GM18526 (cell line): ENCODE results near the gene TAF4.

Experiments
- POLR2A ChIP-seq: IDR thresholded peaks from 3 replicates; pipeline ENCODE4 v1.6.1; 2011; ENCODE audit not compliant: insufficient read length; ENCODE audit errors: extremely low read depth

Gene TAF4

DNA sequence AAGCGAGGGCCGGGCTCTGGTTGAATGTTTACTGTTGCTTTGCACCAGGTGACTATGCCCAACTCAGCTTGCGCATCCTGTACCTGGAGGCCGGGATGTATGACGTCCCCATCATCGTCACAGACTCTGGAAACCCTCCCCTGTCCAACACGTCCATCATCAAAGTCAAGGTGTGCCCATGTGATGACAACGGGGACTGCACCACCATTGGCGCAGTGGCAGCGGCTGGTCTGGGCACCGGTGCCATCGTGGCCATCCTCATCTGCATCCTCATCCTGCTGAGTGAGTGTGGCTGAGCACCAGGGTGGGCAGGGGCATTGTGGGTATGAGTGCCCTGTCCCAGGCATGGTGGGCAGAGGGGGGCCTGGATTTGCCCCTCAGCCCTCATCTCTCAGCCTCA lies 136.1 kb downstream of the TAF4 start:
- TF ChIP-seq POLR2A: no peak

DNA sequence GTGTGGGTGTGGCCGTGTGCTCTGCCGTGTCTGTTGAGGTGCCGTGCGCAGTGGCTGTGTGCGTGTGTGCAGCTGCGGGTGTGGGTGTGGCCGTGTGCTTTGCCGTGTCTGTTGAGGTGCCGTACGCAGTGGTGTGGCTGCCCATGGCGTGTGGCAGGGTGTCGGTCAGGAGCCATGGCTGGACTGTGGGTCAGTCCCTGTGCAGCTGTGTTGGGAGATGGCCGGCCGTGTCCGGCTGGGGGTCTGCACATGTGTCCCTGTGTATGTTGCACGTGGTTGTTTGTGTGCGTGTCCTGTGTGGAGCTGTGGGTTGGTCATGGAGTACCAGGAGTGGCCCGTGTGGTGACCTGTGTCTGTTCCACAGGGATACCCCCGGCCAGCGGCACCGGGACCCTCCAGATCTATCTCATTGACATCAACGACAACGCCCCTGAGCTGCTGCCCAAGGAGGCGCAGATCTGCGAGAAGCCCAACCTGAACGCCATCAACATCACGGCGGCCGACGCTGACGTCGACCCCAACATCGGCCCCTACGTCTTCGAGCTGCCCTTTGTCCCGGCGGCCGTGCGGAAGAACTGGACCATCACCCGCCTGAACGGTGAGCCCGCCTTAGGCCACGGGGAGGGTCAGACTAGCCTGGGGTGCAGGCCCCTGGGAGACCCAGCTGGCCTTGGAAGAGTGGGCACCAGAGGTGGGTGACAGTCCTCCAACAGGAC lies 137.7 kb downstream of the TAF4 start:
- no peak for TF ChIP-seq POLR2A

DNA sequence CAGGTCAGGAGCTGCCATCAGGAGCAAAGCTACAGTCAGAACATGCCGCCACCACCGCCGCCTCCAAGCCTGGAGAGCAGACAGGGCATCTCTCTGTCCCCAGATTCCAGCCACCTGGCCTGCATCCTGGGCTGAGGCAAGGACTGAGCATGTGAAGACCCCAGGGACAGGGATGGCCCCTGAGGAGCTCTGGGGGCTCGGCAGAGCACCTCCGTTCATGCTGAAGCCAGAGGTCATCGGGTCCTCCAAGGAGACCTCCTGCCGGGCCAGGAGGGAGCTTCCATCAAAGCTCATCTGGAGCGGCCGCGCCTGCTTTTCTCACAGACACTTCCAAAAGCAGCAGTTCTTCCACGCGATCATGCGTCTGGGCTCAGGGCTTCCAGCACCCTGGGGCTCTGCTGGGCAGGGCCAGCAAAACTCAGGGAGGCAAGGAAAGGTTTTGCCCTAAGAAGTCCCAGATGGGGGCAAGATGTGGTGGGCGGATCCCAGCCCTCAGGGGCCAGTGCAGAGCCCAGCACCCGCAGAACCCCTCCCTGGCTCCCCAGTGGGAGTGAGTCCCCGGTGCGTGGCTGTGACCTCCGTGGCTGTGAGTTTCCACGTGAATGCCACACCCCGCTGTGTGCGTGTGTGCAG lies 138.4 kb downstream of the TAF4 start:
- no peak for TF ChIP-seq POLR2A

DNA sequence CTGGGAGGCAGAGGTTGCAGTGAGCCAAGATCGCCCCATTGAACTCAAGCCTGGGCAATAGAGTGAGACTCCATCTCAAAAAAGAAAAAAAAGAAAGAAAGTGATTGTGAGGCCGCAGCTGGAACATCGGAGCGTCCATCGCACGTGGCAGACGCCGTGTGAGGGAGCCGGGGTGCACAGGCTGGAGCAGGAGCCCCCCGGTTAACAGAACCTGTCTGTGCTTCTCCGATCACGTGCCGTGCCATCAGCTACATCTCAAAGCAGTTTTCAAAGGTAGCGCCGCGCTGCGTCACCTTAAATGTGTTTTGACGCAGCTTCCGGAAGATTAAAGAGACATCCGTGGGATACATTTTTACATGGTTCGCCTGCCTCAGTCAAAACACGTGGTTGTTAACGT lies 138.9 kb downstream of the TAF4 start:
- TF ChIP-seq POLR2A: no peak

DNA sequence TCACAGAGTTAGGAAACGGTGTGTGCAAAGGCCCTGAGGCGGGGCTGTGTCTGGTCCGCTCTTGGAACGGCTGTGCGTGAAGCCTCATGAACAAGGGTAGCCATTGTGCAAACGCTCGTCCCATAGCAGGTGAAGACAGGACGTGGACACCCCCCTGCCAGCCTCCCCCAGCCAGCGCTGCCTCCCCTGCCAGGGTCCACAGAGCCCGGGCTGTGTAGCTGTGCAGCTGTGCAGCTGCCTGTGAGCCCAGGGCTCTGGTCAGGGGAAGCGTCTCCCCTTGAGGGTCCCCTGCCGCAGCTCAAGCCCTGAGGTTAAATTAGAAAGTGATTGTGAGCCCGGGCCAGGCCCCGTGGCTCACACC lies 139.4 kb downstream of the TAF4 start:
- no peak for TF ChIP-seq POLR2A

DNA sequence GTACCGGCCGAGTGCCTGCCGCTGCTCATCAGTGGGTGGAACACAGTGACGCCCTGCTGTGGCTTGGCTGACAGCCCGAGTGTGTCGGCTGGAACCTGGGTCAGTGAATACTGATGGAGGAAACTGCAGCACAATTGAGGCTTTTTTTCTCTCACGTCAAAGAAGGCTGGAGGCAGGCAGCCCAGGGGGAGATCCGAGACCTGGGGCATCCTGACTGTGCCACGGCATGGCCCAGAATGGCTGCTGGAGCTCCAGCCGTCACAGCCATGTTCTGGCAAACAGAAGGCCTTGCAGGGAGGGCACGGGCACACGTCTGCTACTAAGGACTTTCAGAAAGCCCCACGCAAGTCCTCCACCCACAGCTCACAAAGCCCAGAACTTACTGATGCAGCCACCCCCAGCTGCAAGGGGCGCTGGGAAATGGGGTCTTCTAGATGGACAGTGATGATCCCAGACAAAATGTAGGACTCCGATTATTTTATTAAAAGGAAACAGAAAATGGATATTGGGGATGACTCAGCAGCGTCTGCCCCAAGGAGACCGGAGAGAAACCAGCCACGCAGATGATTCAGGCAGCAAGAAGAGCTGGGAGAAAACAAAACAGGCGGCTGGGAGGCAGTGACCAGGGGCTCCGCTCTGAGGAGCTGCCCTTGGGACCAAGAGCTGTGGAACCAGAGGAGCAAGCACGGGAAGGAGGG lies 140.0 kb downstream of the TAF4 start:
- TF ChIP-seq POLR2A: no peak

DNA sequence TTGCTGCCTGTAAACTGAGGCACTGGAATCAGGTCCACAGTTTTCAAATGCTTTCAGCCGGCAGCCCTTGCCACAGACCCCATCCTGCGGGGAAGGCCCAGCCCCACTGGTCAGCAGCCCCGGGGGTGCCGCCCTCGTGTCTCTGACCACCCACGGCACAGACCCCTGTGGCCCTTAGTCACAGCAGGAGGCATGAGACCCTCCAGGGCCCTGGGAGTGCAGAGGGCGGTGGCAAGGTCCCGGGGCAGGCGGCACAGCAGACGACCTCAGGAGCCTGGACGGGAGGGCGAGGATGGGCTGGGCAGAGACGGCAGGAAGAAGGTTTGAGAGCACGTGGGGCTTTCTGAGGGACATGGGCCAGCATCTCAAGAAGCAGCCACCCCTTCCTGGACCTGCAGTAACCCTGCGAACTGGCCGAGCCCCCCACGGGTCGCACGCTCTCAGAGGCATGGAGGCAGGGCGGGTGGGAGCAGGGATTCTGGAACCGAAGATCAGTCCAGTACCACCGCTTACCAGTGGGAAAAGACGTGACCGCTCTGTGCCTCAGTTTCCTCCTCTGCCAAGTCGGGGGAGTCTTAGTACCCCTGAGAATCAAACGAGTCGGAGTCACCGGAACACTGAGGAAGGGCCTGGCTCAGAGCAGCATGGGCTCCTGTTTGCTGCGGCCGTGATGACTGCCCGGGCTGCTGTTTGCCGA lies 140.7 kb downstream of the TAF4 start:
- no peak for TF ChIP-seq POLR2A
